Activated CD4-positive, alpha-beta T cell treated with anti-CD3 and anti-CD28 coated beads, Interleukin-2, amount 50 U/mL, for 1 hour (primary cell): ENCODE data around the gene CXCL6.

ENCODE experiments used
- DNase-seq: peaks from one replicate; pipeline ENCODE4 v3.0.0-alpha.2; 2020

Gene CXCL6

DNA sequence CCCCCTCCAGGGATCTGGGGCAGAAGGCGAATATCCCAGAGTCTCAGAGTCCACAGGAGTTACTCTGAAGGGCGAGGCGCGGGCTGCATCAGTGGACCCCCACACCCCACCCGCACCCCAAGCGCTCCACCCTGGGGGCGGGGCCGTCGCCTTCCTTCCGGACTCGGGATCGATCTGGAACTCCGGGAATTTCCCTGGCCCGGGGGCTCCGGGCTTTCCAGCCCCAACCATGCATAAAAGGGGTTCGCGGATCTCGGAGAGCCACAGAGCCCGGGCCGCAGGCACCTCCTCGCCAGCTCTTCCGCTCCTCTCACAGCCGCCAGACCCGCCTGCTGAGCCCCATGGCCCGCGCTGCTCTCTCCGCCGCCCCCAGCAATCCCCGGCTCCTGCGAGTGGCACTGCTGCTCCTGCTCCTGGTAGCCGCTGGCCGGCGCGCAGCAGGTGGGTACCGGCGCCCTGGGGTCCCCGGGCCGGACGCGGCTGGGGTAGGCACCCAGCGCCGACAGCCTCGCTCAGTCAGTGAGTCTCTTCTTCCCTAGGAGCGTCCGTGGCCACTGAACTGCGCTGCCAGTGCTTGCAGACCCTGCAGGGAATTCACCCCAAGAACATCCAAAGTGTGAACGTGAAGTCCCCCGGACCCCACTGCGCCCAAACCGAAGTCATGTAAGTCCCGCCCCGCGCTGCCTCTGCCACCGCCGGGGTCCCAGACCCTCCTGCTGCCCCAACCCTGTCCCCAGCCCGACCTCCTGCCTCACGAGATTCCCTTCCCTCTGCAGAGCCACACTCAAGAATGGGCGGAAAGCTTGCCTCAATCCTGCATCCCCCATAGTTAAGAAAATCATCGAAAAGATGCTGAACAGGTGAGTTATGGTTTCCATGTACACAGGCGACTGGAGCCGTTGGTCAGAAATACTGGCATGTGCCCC is 32.9 kb downstream of the CXCL6 start, which contains the start of gene CXCL1:
Gene CXCL1 (plus strand): TSS at position 264 of the 926 bp plus-strand sequence. CDS start 78 bp downstream, at position 342.
- DNase-seq, result no peak

DNA sequence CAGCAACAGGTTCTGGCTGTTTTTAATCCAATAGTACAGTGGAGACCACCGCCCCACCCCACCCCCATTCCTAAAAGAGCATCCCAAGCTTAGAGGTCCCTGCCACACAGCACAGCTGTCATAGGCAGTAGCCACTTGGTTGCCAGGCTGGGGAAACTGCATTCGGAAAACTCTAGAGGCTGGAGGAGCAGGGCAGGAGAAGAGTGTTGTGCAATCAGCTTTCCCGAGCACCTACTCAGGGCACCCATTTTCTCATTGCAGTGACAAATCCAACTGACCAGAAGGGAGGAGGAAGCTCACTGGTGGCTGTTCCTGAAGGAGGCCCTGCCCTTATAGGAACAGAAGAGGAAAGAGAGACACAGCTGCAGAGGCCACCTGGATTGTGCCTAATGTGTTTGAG is 33.8 kb downstream of the CXCL6 start:
- DNase-seq, result no peak

- DNase-seq, result no peak
Measured at GRCh38 chr4:73870768-73871167, 34.3 kb downstream of the CXCL6 start.

DNA sequence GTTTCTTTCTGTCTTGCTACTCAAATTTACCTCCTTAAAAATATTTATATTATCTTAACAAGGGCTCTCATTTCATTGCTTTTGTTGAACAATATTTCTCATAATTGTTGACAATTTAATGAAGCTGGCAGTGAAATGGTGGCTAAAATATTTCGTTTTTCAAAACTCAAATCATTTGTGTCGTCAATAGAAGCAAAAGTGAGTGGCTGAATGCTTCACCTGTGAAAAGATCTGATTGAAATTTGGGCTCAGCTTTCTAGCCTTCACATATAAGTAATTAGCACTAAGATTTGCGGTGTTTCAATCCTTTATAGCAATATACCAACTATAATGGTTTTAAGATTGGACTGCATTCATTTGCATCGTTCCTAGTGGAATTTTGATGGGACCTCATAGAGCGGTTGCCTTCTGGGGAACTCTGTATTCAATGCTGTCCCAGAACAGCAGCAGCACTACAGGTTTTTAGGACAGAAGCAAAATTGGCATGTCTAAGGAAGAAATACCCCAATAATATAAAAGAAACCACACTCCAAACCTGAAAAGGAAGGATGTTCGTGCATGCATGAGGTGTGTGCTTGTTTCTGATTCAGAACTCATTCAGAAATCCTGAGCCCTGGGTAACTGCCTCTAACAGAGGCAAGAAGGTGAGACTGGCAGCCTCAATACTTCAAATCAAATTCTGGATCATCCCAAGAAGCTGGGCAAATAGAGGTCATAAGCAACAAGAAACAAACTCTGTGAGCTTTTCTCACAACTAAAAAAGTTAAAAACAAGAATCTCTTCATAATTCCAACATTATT is 35.2 kb downstream of the CXCL6 start:
- no peak for DNase-seq

DNA sequence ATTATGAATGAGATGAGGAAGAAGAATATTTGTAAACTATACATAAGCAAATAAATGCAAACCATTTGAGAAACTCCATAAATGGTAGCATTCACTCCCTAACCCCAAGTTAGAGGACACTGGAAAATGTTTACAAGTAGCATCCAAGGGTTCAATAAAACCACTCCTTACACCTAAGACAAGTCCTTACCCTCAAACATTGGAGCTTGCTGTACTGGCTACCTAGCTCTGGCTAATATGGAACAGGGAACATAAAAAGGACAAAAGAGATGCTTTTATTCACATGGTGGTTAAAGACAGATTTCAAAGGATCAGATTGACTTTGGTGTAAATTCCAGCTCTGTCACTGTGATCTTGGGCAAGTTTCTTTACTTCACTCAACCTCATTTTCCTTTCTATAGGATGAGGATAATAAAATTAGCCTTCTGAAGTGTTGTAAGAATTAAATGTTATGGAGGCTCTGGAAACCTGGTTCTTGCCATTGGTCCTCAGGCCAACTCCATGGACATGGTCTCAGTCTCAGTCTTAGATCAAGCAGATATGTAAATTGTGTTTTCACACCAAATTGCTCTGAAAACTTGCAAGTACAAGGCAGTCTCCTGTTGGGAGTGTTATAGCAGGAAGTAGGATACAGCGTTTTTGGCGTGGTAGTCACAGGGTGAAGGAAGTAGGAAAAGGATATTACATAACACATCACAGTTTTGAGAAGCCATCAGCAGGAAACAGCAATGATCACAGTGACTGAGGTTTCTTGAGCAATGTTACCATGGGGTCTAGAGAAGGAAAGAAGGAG is 36.0 kb downstream of the CXCL6 start:
- DNase-seq, result no peak

DNA sequence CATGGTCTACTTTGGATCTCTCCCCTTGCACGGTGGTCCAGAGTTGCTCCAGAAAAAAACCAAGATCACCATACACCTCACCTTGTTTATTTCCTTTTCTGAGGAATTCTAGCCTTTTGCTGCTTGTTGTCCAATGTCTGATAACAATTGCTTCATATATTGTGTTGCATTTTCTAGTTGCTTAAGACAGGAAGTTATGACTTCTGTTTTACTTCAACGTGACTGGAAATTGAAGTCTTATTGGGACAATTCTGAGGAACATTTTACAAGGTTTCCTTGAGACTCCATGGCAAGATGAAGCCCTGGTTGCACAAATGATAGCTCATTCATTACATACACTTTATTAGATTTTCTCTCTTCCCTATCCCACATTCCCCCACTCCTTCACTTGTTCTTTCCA is 37.9 kb downstream of the CXCL6 start:
- no peak for DNase-seq

DNA sequence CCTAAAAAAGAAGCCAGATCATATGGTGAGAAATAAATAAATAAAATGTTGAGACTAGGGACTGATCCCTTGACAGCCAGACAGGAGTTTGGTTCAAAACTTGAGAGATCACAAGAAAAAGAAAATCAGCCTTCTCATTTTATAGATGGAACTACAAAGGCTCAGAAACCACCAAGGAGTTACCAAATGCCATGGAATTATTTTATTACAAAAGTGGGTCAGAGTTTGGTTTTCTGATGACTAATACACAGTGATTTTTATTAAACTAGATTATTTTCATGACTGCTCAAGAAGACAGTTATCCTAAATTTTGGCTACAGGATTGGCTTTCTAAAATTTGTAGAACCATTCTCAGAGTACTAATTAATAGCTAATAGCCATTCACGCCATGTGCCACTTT is 38.9 kb downstream of the CXCL6 start:
- DNase-seq, result no peak

DNA sequence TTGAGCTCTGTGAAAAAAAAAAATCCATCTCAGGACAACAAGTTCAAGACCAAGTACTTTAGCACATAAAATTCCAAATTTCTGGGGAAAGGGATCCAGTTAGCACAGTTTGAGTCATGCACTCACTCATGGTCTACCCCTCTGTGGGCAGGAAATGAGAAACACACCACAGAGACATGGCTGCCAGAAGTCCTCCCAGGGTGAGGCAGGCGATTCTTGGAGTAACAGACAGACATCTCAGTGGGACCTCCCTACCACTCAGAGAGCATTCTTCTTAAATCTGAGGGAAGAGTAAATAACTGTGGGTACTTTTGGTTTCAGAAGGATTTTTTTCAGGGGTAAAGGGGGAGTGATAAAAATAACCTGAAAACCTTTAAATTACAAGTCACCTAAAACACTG is 46.8 kb downstream of the CXCL6 start:
- no peak for DNase-seq

DNA sequence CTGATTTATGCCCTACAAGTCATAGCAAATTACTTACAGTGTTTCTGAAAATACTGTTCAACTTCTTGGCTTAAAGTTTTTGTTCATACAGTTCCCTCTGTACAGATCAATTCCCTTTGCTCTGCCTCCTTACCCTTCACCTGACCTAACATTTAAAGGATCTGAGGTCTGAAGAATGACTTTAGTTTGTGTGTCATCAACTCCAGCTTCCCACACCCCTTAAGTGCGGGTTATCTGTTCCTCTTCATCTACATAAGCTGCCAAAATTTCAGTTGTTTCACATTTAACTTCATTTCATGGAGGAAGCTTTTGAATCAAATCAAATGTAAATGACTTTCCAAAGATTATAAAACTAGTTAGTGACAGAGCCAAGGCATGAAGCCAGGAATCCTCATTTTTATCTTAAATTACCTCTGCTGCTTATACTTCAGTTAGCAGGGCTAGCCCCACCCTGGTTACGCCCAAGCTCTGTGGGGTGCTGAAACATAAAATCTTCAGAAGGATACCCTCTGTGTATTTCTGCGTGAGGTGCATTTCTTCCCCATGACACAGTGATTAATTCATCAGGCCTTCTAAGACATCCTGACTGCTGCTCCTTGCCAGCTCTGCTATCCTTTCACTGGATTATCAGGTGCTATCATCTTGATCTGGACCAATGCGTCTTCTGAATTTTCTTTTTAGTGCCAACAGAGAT is 49.2 kb downstream of the CXCL6 start:
- DNase-seq, result no peak
